Coronary artery (tissue), 2 donors: ENCODE measurements around the gene SETBP1.

Source experiments
- DNase-seq: peaks from one replicate; pipeline ENCODE4 v3.0.0-alpha.2; 2017; ENCODE audit warnings: low spot score
- H3K27ac ChIP-seq, 2 donors: fragments of 200-600 bp; sonication (generic); one replicate each; pipeline ENCODE4 v1.5.1; 2016 to 2019
- H3K4me3 ChIP-seq: fragments of 200-600 bp; sonication (generic); 2 replicates; pipeline ENCODE4 v1.5.1; 2016; ENCODE audit warnings: mild to moderate bottlenecking, moderate library complexity
- CTCF ChIP-seq: fragments of 200-600 bp; sonication (generic); IDR thresholded peaks from one replicate; pipeline ENCODE4 v1.5.1; 2019; ENCODE audit warnings: antibody characterized with exemption

Gene SETBP1

GRCh38 chr18:44859263-44859662, 178.6 kb downstream of the SETBP1 start:
- DNase-seq: no peak
- H3K4me3 ChIP-seq: no peak overlapping the region
- no peak overlapping the region for H3K27ac ChIP-seq
- no peak for TF ChIP-seq CTCF

- TF ChIP-seq CTCF: no peak
- no peak overlapping the region for H3K4me3 ChIP-seq
- H3K27ac ChIP-seq: no peak overlapping the region
- no peak for DNase-seq
Measured at GRCh38 chr18:44859751-44860439, 179.2 kb downstream of the SETBP1 start.

GRCh38 chr18:44862112-44862511, 181.4 kb downstream of the SETBP1 start:
- DNase-seq: no peak
- no peak for TF ChIP-seq CTCF
- Histone ChIP-seq H3K4me3 (no peak overlapping the region), H3K27ac (no peak overlapping the region)

GRCh38 chr18:44866103-44866502, 185.4 kb downstream of the SETBP1 start:
- no peak for TF ChIP-seq CTCF
- H3K4me3 ChIP-seq: no peak overlapping the region
- DNase-seq: no peak
- H3K27ac ChIP-seq: no peak overlapping the region

GRCh38 chr18:44869533-44869932, 188.8 kb downstream of the SETBP1 start:
- no peak for TF ChIP-seq CTCF
- H3K27ac ChIP-seq: no peak overlapping the region

GRCh38 chr18:44870631-44871502, 190.2 kb downstream of the SETBP1 start:
- no peak overlapping the region for H3K27ac ChIP-seq
- TF ChIP-seq CTCF: no peak
- no peak for DNase-seq
- no peak overlapping the region for H3K4me3 ChIP-seq

More at GRCh38 chr18:44869533-44869932, 188.8 kb downstream of the SETBP1 start:
- no peak for DNase-seq
- no peak overlapping the region for H3K4me3 ChIP-seq
